SKM-1 treated with dmso at 0.1 percent for 144 hours (cell line): ENCODE data around the gene SYNDIG1.

Experiments
- DNase-seq: peaks from one replicate; lab custom pipeline; 2025; ENCODE audit not compliant: unreplicated experiment; lab: John Stamatoyannopoulos, UW

SYNDIG1 gene

GRCh38 chr20:24630486-24631172 lies 161.2 kb downstream of the SYNDIG1 start:
- DNase-seq = no peak

GRCh38 chr20:24631173-24631505 lies 161.7 kb downstream of the SYNDIG1 start:
- no peak for DNase-seq

GRCh38 chr20:24632581-24632980 lies 163.2 kb downstream of the SYNDIG1 start:
- no peak for DNase-seq

GRCh38 chr20:24633026-24633425 lies 163.6 kb downstream of the SYNDIG1 start:
- no peak for DNase-seq

- DNase-seq = no peak
Measured at GRCh38 chr20:24633521-24633920, 164.1 kb downstream of the SYNDIG1 start.

GRCh38 chr20:24634855-24635254 lies 165.4 kb downstream of the SYNDIG1 start:
- DNase-seq = no peak

- no peak for DNase-seq
Measured at GRCh38 chr20:24636626-24637025, 167.2 kb downstream of the SYNDIG1 start.

GRCh38 chr20:24637087-24637486 lies 167.7 kb downstream of the SYNDIG1 start:
- no peak for DNase-seq

GRCh38 chr20:24637941-24638340 lies 168.5 kb downstream of the SYNDIG1 start:
- DNase-seq = no peak

- DNase-seq = no peak
Measured at GRCh38 chr20:24638591-24639548, 169.4 kb downstream of the SYNDIG1 start.

GRCh38 chr20:24640276-24640675 lies 170.8 kb downstream of the SYNDIG1 start:
- no peak for DNase-seq

- no peak for DNase-seq
Measured at GRCh38 chr20:24640686-24641085, 171.3 kb downstream of the SYNDIG1 start.

- no peak for DNase-seq
Measured at GRCh38 chr20:24643731-24644626, 174.6 kb downstream of the SYNDIG1 start.

- DNase-seq = no peak
Measured at GRCh38 chr20:24646321-24646720, 176.9 kb downstream of the SYNDIG1 start.

- DNase-seq = no peak
Measured at GRCh38 chr20:24647713-24648112, 178.3 kb downstream of the SYNDIG1 start.

GRCh38 chr20:24648481-24648880 lies 179.1 kb downstream of the SYNDIG1 start:
- DNase-seq = no peak

- no peak for DNase-seq
Measured at GRCh38 chr20:24648919-24649318, 179.5 kb downstream of the SYNDIG1 start.

- no peak for DNase-seq
Measured at GRCh38 chr20:24649787-24650490, 180.5 kb downstream of the SYNDIG1 start.

GRCh38 chr20:24651171-24651975 lies 181.9 kb downstream of the SYNDIG1 start:
- DNase-seq = no peak

- DNase-seq = no peak
Measured at GRCh38 chr20:24651976-24652345, 182.5 kb downstream of the SYNDIG1 start.
